Measurements from ENCODE around the gene NACA2.
"Not testable (repeated sequence)": the region's sequence is repeated elsewhere in the genome, so short reads cannot be mapped to it uniquely, and the experiment has no call there.

Gene NACA2

DNA sequence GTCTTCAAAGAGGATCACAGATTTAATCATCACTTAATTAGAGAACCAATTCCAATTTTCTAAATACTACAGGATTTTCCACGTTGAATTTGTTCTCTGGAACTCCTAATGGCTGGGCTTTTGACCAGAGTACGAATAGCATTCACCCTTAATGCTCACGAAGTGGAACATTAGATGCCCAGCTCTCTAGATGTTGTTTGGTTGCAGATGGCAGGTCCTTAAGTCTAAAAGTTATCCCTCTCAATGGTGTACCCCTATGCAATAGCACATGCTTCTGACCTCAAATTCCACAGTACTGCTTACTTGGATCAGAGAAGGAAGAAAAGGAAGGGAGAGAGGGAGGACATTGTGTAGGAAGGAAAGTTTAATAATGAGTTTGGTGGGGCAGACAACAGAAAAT, 8.6 kb upstream of the NACA2 start:
- DNase-seq (ENCODE audit: low read depth), result no peak

DNA sequence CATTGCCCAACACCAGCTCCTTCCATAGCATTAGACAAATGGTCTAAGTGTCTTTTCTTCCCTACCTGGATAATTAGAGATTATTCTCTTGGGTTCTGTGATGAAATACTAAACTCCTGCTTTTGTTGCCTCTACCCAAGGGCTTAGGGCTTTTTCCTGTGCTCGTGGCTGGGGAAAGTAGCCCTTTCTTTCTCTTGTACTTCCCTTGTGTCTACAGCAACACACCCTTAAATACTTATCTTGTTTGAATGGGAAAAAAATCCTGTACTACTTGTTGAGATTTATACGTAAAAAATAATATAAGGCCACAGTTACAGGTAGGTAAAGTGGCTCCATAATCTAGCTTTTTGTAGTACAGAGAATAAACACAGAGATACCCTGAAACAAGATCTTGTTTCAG, 7.0 kb upstream of the NACA2 start:
- no peak for DNase-seq (ENCODE audit: low read depth)

DNA sequence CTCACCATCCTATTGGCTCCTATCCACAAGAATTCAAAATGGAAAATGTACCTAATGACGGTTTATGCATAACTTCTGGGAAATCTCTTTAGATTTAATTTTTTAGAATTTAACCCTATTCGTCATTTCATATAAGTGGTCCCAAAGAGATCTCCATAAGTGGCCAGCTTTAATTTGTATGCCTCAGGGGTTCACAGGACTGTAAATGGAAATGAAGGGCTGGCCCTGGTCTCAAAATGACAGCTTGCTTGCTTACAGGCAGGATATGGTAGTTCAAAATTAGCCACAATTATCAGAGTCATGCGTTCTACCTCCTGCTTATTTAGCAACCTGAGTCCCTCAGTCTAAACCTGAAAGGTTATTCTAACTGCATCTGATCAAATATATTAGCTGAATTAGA, 6.6 kb upstream of the NACA2 start:
- DNase-seq (ENCODE audit: low read depth), result no peak

DNA sequence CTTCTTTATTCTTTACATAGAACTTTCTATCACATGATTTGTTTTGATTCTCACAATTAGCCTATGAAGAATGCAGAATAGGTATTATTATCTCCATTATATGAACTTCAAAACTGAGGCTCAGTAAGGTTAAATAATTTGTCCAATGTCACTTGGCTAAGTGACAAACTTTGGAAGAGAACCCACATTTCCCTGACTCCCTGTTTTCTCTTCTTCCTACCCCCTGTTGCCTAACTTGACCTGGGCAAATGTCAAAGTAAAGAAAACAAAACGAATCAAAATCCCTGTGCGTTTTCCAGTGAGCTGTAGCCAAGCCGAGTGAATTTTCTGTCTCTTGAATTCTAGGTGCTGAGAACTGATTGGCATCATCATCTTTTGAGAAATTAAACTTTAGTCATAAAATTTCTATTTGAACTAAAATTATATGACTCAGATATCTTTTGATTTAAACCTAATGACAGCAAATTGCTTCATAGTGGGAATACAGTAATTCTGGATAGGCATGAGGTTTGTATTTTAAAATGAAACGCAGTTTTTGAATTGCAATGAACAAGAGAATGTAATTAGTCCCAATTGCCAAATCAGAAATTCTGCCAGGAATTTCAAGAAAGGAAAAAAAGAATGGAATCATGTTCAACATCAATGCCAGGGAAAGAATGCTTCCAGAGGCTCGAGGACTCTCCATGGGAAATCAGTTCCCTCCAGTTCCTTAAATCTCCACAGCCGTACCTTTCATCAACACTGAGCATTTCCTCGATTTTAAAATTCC, 4.6 kb upstream of the NACA2 start:
- DNase-seq (ENCODE audit: low read depth), result no peak

DNA sequence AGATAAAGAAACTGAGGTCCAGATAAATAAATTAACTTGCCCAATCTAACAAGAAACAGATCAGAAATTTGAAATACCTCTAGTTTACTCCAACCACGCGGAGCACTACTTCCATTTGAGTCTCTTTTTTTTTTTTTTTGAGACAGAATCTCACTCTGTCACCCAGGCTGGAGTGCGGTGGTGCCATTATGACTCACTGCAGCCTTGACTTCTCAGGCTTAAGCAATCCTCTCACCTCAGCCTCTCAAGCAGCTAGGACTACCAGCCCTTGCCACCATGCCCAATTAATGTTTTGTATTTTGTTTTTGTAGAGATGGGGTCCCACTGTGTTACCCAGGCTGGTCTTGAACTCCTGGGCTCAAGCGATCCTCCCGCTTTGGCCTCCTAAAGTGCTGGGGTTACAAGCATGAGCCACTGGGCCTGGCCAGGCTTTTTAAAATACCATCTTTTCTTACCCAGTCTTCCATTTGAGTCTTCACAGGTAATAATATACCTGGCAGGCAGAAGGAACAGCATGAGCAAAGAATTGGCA, 3.3 kb upstream of the NACA2 start:
- no peak for DNase-seq (ENCODE audit: low read depth)

DNA sequence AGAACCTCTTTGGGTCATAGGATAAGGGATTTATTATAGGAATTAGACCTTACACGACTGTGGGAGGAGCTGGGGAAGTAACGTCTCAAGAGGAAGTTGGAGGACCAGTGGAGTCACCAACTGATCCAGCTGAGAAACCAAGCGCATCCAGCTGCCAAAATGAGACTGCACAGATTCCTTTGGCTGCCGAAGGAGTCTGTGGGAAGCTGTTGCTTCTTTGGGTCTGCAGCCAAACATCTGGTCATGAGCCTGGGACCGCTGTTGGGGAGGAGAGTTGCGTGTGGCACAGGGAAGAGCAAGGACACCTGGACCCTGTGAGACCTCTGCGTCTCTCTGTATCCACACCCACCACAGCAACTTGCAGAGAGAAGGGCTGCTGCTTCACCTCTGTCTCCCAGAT, 2.4 kb upstream of the NACA2 start:
- DNase-seq (ENCODE audit: low read depth), result no peak

DNA sequence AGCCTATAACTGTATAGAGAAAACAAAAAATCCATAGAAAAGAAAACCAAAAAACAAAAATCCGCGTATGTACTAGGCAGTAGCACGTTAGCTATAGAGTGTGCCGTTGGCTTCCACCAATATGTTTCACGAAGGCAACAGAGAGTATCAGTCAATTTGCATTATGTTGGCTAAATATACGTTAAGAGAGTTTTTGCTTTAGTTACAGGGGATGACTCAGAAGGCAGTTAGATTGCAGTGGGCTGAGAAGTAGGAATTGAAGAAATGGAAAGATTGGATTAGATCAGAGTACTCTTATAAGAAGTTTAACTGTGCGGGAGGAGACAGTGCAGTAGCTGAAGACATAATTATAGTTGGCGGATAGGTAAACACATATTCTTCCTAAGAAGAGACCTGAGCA, 911 bp upstream of the NACA2 start:
- no peak for DNase-seq (ENCODE audit: low read depth)

DNA sequence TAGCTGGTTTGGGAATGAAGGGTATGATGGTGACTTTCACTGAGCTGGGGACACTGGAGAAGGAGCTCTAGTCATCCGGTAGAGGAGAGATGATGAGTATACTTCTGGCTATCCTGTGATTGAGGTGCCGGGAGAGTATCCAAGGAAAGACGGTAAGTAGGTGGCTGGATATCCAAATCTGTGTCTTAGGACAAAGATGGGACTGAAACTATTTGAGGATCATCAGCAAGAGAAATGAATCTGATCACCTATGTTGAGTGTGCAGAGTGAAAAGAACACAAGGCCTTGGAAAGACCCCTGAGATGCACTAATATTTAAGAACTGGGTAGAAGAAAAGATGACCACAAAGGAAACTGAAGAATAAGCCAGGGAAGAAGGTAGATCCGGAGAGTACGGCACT, 1.0 kb downstream of the NACA2 start:
- no peak for DNase-seq (ENCODE audit: low read depth)

DNA sequence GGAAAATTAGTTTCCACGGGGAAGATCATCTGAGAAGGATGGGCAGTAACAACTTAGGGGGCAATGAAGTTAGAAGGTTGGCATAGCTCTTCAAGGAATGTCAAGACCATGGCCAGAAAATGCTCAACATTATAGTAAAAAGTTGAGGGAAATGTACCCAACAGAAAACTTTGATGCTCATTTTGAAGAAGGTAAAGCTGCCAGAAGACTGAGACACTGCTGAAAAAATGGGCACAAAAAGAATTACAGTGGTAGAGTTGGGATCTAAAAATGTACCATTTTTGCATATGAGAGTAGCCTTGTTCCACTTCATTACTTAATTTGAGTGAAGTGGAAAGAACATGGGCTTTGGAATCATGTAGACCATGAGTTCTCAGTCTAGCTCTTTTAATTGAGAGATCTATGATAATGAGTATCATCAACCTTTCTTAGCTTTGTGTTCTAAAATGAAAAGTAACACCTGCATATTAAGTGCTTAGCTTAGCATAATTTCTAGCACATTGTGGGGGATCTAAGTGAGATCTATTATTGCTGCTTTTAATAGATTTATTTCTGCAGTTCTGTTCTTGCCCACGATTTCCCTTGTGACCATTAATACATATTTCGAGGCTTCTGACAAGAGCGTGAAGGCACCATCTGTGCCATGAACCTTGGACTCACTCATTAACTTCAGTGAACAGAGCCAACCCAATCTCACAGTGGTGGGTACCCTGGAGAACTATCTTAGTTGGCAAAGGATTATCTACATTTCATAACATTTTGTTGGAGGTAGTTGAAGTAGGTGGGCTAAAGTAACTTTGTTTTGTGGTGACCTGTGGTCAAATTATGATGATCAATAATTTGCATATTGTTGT, 3.0 kb downstream of the NACA2 start:
- DNase-seq (ENCODE audit: low read depth), result no peak

DNA sequence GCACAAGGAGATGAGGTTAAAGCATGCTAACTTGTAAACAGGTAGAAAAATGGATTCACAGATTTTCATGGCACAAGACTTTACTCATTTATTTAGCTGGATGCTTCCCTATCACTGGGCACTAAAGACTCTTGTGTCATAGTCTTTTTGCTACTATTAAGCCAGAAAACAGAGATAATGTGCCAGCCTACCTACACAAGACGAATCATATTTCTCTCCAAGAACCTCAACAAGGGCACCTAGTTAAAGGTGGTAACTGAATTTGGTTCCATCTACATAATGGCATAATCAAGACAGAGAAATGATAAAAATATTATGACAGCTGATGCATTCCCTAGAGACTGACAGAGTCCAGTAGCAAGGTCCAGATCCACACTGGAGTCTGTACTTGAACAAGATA, 3.8 kb downstream of the NACA2 start:
- DNase-seq (ENCODE audit: low read depth), result no peak

DNA sequence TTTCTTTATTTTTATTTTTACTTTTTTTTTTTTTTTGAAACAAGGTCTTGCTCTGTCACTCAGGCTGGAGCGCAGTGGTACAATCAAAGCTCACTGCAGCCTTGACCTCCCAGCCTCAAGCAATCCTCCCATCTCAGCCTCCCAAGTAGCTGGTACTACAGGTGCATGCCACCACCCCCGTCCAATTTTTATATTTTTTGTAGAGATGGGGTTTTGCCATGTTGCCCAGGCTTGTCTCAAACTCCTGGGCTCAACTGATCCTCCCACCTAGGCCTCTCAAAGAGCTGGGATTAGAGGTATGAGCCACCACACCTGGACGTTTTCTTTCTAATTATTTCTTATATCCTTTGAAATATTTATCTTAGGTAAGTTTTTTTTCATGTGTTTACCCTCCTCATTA, 4.4 kb downstream of the NACA2 start:
- DNase-seq (ENCODE audit: low read depth), result not testable (repeated sequence)

DNA sequence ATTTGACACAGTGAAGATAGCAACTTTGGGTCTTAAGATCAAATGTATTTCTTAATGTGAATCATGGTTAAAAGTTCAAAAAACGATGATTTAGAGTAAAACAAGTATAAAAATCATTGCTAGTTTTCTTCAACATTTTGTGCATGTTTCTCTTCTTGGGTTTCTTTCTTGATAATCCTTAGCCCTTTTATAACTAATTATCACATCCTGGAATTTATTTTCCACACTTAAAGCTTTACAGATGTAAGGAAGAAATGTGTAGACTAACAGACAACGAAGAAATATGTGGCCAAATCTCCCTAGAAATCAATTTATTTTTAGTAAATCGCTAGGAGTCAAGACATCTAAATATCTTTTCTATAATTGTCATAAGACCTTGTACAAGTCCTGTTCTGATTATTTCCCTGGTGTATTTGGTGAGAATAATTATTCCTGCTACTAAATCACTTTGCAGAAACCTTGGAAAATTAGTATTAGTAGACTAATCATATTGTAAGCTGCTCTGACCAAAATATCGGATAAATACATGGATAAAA, 4.9 kb downstream of the NACA2 start:
- DNase-seq (ENCODE audit: low read depth), result no peak

DNA sequence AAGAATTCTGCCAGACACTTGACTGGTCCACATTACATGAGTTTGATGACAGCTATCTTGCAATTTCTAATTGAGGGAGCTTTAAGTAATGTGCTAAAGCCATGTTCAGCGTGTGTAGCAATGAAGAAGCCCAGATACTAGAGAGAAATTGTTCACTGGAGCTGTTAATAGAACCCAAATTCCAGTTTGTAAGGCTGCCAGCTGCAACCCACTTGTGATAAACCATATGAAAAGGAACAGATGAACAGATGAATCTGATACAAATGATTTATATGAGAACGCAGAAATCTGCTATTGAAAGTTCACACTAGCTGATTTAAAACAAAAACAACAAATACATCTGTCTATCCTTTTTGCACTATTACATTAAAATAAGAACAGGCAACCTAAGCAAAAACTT, 6.2 kb downstream of the NACA2 start:
- no peak for DNase-seq (ENCODE audit: low read depth)

DNA sequence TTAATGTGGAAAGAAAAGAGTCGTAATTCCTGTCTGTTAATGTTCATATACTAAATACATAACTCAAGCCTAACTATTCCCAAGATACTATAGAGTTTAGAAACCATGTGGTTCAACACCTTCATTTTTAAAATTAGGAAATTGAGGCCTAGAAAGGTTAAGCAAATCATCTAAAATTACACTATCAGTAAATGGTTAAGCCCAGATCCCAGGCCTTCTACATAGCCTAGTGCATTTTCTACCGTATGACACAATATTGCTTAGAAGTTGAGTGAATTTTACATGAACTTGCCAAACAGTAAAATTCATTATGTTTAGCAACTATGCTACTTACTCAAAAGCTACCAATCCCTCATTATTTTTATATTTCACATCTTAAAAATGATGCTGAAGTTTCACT, 6.8 kb downstream of the NACA2 start:
- no peak for DNase-seq (ENCODE audit: low read depth)

DNA sequence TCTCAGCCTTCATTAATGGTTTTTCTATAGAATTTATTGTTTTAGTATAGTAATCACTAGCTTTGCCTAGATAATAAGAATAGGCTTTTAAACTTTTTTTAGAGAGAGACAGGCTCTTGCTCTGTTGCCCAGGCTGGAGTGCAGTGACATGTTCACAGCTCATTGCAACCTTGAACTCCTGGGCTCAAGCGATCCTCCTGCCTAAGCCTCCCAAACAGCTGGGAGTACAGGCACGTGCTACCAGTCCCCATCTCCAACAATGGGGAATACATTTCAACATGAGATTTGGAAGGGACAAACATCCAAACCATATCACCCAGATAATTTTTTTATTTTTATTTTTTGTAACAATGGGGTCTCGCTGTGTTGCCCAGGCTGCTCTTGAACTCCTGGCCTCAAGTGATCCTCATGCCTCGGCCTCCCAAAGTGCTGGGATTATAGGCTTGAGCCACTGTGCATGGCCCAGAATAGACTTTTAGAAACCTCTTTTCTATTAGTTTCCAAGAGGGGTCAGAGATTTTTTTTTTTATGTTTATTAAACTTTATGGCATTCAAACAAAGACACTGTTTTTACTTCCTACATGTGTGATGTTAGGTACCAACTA, 7.3 kb downstream of the NACA2 start:
- DNase-seq (ENCODE audit: low read depth), result no peak

DNA sequence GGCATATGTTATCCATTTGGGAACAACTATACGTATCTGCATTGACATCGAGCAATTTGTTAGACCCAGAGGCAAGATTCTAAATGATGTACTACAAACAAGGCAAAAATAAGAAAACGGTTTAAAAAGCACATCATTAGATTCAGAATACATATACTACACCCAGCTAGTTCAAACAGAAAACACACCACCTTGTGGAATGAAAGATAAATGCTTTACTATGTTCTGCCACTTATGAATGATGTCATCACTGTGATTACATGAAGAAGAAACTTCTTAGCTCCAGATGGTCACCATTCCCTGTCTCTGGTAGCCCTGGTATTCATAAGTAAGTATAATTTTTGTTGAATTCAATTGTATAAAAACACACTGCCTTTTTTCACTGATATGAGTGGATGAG, 7.8 kb downstream of the NACA2 start:
- no peak for DNase-seq (ENCODE audit: low read depth)

DNA sequence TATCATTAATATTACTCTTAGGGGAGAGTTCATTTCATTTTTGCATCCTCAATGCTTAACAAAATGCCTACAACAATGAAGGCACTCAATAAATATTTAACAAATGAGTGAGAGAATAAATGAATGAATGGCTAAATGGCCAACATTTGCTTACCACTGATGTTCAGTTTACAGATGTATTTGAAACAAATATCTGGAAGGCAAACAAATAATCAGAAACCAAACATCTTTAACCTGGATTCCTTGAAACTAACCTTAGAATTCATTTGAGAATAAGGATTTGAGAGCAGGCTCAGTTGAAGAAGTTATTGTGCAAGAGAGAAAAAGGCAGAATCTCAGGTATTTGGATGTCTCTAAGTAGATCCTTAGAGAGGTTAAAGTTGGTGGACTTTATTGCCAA, 8.4 kb downstream of the NACA2 start:
- no peak for DNase-seq (ENCODE audit: low read depth)

DNA sequence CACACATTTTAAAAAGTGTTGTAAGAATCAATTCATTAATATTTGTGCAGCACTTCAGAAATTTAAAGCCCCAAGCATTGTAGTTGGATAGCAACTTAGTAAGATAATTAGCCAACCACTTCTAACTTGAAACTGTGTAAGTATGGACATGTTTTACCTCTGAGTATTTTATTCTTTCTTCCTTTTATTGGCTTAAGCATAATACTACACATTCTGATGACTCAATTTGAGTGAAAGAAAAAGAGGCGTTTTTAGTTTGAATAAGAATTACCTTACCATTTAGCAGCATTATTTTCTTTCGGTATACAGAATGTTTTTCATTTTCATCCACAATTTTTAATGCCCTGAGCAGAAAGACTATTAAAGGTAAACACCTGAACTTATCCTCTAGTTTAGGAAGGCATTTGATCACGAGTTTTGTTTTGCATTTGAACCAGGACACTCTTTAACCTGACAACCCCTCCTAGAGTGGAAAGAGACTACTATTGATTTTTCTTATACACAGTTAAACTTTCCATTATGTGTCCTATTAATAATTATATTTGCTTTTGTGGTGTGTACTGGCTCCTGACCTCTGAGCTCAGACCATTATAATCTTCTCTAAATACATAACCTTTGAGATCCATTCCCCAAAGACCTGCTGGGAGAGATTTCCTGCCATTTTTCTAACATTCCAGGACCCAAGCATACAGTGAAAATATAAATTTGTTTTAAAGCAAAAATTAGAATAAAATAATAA, 9.2 kb downstream of the NACA2 start:
- no peak for DNase-seq (ENCODE audit: low read depth)

DNA sequence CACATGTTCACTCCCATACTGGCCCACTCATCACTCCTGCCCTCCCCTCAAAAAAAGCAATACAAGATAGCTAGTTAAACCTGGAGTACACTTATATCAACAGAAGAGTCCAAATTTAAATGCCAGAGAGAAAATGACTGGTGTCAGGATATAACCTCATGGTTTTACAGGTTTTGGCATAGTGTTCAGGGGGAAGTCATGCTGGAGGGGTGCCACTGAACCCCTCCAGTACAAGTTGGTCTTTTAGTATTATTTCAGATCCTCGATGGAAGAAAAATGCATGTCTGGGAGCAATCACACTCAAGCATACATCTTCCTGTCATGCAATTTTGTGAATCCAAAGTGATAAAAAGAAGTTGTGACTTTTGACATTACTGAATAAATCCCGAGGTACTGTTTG, 10.5 kb downstream of the NACA2 start:
- DNase-seq (ENCODE audit: low read depth), result no peak

DNA sequence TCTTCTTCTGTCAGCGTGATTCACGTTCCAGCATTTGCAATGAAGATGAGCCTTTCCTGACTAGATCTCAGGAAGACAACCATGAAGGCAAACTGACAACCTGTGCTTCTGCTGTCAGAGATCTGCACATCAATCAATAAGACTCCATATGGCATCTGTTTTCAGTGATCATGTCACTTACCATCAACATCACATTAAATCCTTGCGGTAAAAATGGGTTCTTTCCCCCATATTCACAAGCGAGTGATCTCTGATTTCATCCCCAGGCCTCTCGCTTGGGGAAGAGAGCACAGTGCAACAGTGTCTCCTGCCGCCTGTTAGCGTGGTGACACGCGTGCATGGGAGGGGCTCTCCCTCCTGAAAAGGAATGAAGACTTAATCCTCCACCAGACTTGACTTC, 11.1 kb downstream of the NACA2 start:
- DNase-seq (ENCODE audit: low read depth), result no peak

DNA sequence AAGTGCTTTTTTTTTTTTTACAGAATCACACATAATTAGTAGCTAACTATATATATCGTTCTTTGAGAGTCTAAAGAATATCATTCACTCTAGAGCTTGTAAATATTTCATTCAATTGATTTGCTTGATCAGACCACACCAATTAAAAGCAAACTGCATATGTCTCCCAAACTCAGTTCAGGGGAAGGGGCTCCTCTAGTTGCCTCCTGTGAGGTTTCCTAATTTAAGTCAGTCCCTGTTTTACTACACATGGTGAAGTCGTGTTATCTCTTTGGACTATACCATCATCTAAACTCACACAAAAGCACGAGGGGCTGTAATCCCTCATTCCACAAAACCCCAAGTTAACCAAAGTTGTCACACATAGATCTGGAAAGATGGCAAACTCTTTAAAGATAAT, 11.7 kb downstream of the NACA2 start:
- DNase-seq (ENCODE audit: low read depth), result no peak

DNA sequence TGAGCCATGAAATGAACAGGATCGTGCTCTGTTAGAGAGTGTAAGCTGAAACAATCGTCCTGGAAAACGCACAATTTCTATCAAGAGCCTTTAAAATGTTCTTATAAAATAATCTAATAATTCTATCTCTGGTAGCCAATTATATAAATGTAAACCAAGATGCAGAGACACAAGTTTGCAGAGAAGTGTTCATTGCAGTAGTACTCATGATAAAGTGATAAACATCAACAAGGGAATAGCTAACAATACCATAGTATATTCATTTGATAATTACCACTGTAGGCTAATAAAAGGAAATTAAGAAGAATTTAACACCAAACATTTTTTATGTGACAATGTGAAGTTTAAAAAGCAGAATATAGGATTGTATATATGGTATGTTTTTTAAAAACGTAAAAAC, 12.4 kb downstream of the NACA2 start:
- DNase-seq (ENCODE audit: low read depth), result no peak
